ENCODE results near the gene APBA2. TPM values are rescaled to one million over a fixed set of nuclear protein-coding genes. Genes with fewer than 3 reads are reported as not detected.

APBA2 gene
- total RNA-seq, 1 experiment from 2014 or later: 0.31 TPM

GRCh38 chr15:28959326-28959725, 73.6 kb downstream of the APBA2 start:
- intact Hi-C loops (cut with micrococcal nuclease; ENCODE audit: unreplicated experiment) (no loop called here), in situ Hi-C loops (cut with HindIII; ENCODE audit: low pct_unique_long_range_greater_than_20kb, low sequenced_read_pairs) (no loop called here)
- no peak for ATAC-seq
- TF ChIP-seq REST (IDR thresholded peaks at IDR 0.05; ENCODE audit: insufficient read depth in 1 of 2, low read depth in 2 of 2, low read length in 1 of 2): no peak
- TF ChIP-seq SIN3A (IDR thresholded peaks at IDR 0.05; ENCODE audit: borderline replicate concordance, insufficient read depth, low read depth, low read length): no peak
- TF ChIP-seq POLR2AphosphoS5 (IDR thresholded peaks at IDR 0.05; ENCODE audit: low read depth, low read length): no peak
- no peak for TF ChIP-seq CTCF (IDR thresholded peaks at IDR 0.05)
- no peak for TF ChIP-seq TCF7L2 (IDR thresholded peaks at IDR 0.05; ENCODE audit: low read depth, low read length)
- ChIA-PET POLR2A (no interaction called here), CTCF (no interaction called here)
- Histone ChIP-seq H3K27ac (ENCODE audit: low read length) (no peak overlapping the region), H3K9me3 (ENCODE audit: control insufficient read depth, insufficient read depth, low read depth, low read length) (no peaks in the 10 kb centered on the region), H3K4me1 (ENCODE audit: control insufficient read depth, insufficient read depth, low read length) (peaks cover 4% of the 10 kb centered on the region; the same call in 1 of the 2 replicates), H3K36me3 (ENCODE audit: control insufficient read depth, insufficient read depth, low read length) (no peaks in the 10 kb centered on the region), H3K4me3 (ENCODE audit: low read depth in 2 of 2, low read length in 2 of 2) (no peak overlapping the region), H3K27me3 (ENCODE audit: control insufficient read depth, insufficient read depth, low read length) (no peaks in the 10 kb centered on the region)
- no peak for DNase-seq (ENCODE audit: low read depth, low spot score)
- BruUV-seq (replicated peaks): no TSS peak

- CTCF ChIA-PET: no interaction called here
- no peaks in the 10 kb centered on the region for H3K36me3 ChIP-seq (ENCODE audit: control insufficient read depth, insufficient read depth, low read length)
- ATAC-seq (0 out of 2 replicates have a peak, but pooled peaks have one; percentile 60), DNase-seq (ENCODE audit: low read depth, low spot score) (peak; percentile 32)
- no peak for TF ChIP-seq CTCF (IDR thresholded peaks at IDR 0.05)
- no peak for TF ChIP-seq POLR2AphosphoS5 (IDR thresholded peaks at IDR 0.05; ENCODE audit: low read depth, low read length)
- TF ChIP-seq TCF7L2 (IDR thresholded peaks at IDR 0.05; ENCODE audit: low read depth, low read length): no peak
- in situ Hi-C loops (cut with HindIII; ENCODE audit: low pct_unique_long_range_greater_than_20kb, low sequenced_read_pairs) (no loop called here), intact Hi-C loops (cut with micrococcal nuclease; ENCODE audit: unreplicated experiment) (no loop called here)
- H3K9me3 ChIP-seq (ENCODE audit: control insufficient read depth, insufficient read depth, low read depth, low read length): no peaks in the 10 kb centered on the region
- no peak overlapping the region for H3K4me3 ChIP-seq (ENCODE audit: low read depth in 2 of 2, low read length in 2 of 2)
- H3K4me1 ChIP-seq (ENCODE audit: control insufficient read depth, insufficient read depth, low read length): no peaks in the 10 kb centered on the region
- POLR2A ChIA-PET: no interaction called here
- no peak overlapping the region for H3K27ac ChIP-seq (ENCODE audit: low read length)
- H3K27me3 ChIP-seq (ENCODE audit: control insufficient read depth, insufficient read depth, low read length): peaks cover 2% of the 10 kb centered on the region; the same call in 1 of the 2 replicates
- BruUV-seq (replicated peaks): no TSS peak
Measured at GRCh38 chr15:28960979-28961378, 75.2 kb downstream of the APBA2 start.
